H1 (cell line): Measurements from ENCODE around the gene CCPG1. TPM values are rescaled to one million over a fixed set of nuclear protein-coding genes. Genes with fewer than 3 reads are reported as not detected.

Experiments
- CTCF ChIA-PET: fragments of 300-600 bp; sonication (Branson Sonifier 250); formaldehyde crosslinking; loops from one replicate; lab custom pipeline; 2021; ENCODE audit not compliant: partially characterized antibody; lab: Charles Lee
- POLR2A ChIA-PET: fragments of 300-600 bp; sonication (Branson Sonifier 250); formaldehyde crosslinking; loops from one replicate; lab custom pipeline; 2021; ENCODE audit warnings: inconsistent platforms; ENCODE audit not compliant: partially characterized antibody; lab: Charles Lee
- DNase-seq, 2 experiments: peaks; one replicate each; pipeline versions ENCODE4 v3.0.0 to v3.0.0-alpha.2; 2010 to 2022; ENCODE audit warnings: low spot score in 2 of 2, low read depth in 1 of 2, mixed read lengths in 1 of 2
- FAIRE-seq: peaks from 2 replicates; lab custom pipeline; 2011; peaks lifted over from hg19 to GRCh38; lab: Jason Lieb, UNC
- H2AFZ ChIP-seq: 2 replicates; pipeline ENCODE4 v1.8.1; 2012; ENCODE audit warnings: low read length, inconsistent platforms
- H2AK5ac ChIP-seq: 2 replicates; pipeline ENCODE4 v1.6.1; 2013; ENCODE audit warnings: low read depth, low read length
- H2BK120ac ChIP-seq: replicated peaks from 2 replicates; pipeline ENCODE3; 2013; ENCODE audit warnings: low read depth, low read length, inconsistent platforms
- H2BK12ac ChIP-seq: 2 replicates; pipeline ENCODE4 v1.6.1; 2013; ENCODE audit warnings: low read depth, low read length
- H2BK15ac ChIP-seq: 2 replicates; pipeline ENCODE4 v1.6.1; 2013; ENCODE audit warnings: low read length
- H2BK20ac ChIP-seq: 2 replicates; pipeline ENCODE4 v1.6.1; 2013; ENCODE audit warnings: low read length
- H2BK5ac ChIP-seq: 2 replicates; pipeline ENCODE4 v1.6.1; 2013; ENCODE audit warnings: low read depth, low read length
- H3K14ac ChIP-seq: 2 replicates; pipeline ENCODE4 v1.6.1; 2013; ENCODE audit warnings: inconsistent platforms; ENCODE audit not compliant: insufficient read length
- H3K18ac ChIP-seq: 2 replicates; pipeline ENCODE4 v1.6.1; 2013; ENCODE audit warnings: low read length; ENCODE audit errors: extremely low read depth
- H3K23ac ChIP-seq: 2 replicates; pipeline ENCODE4 v1.6.1; 2013; ENCODE audit warnings: inconsistent platforms; ENCODE audit not compliant: insufficient read length
- H3K23me2 ChIP-seq: 2 replicates; pipeline ENCODE4 v1.6.1; 2013; ENCODE audit warnings: low read depth, low read length
- H3K27ac ChIP-seq: 2 replicates; pipeline ENCODE4 v1.6.1; 2011; ENCODE audit warnings: low read depth, low read length, inconsistent platforms
- H3K27me3 ChIP-seq, 4 experiments: replicated peaks in 1 of 4; 1 replicate in 1 of 4; 2 replicates in 3 of 4; pipeline versions ENCODE4 v1.6.1 to v1.8.1; 2011 to 2013; ENCODE audit warnings: low read length in 3 of 4, mild to moderate bottlenecking in 3 of 4, inconsistent platforms in 2 of 4, mixed read lengths in 2 of 4, moderate library complexity in 1 of 4; ENCODE audit not compliant: control insufficient read depth in 3 of 4, insufficient read depth in 3 of 4; ENCODE audit errors: extremely low read depth in 1 of 4
- H3K36me3 ChIP-seq, 4 experiments: 2 replicates each; pipeline versions ENCODE4 v1.6.1 to v1.8.1; 2011 to 2013; ENCODE audit warnings: mild to moderate bottlenecking in 4 of 4, low read length in 3 of 4, moderate library complexity in 2 of 4, control low read depth in 1 of 4, inconsistent platforms in 1 of 4; ENCODE audit not compliant: insufficient read depth in 4 of 4, control insufficient read depth in 2 of 4
- H3K4ac ChIP-seq: replicated peaks from 2 replicates; pipeline ENCODE3; 2013; ENCODE audit warnings: low read length, low read depth, mixed read lengths, inconsistent platforms; ENCODE audit not compliant: insufficient read length
- H3K4me1 ChIP-seq, 4 experiments: replicated peaks in 1 of 4; 1 replicate in 1 of 4; 2 replicates in 3 of 4; pipeline versions ENCODE4 v1.6.1 to v1.8.1; 2011 to 2013; ENCODE audit warnings: low read length in 3 of 4, inconsistent platforms in 2 of 4, mixed read lengths in 1 of 4; ENCODE audit not compliant: insufficient read depth in 4 of 4, control insufficient read depth in 3 of 4
- H3K4me2 ChIP-seq, 2 experiments: 2 replicates each; pipeline versions ENCODE4 v1.6.1 to v1.8.1; 2011 to 2013; ENCODE audit warnings: low read depth in 2 of 2, low read length in 2 of 2, control low read depth in 1 of 2, inconsistent platforms in 1 of 2, mild to moderate bottlenecking in 1 of 2; ENCODE audit not compliant: insufficient read depth in 1 of 2
- H3K4me3 ChIP-seq, 4 experiments: fragments of 200-600, 300-600 bp in 1 of 4; sonication (generic), shearing (Covaris generic), sonication (Bioruptor Twin) in 1 of 4; 2 replicates each; pipeline versions ENCODE4 v1.5.1 to v1.8.1; 2011 to 2016; ENCODE audit warnings: low read length in 4 of 4, low read depth in 3 of 4, control low read depth in 2 of 4, inconsistent platforms in 2 of 4, mild to moderate bottlenecking in 2 of 4, mixed read lengths in 1 of 4, moderate library complexity in 1 of 4; ENCODE audit not compliant: insufficient read depth in 2 of 4; ENCODE audit errors: extremely low read depth in 1 of 4
- H3K56ac ChIP-seq: replicated peaks from 2 replicates; pipeline ENCODE3; 2013; ENCODE audit warnings: low read depth, mild to moderate bottlenecking, mixed read lengths, low read length, inconsistent platforms; ENCODE audit not compliant: insufficient read length
- H3K79me1 ChIP-seq: 2 replicates; pipeline ENCODE4 v1.6.1; 2013; ENCODE audit warnings: low read depth, low read length, control low read depth
- H3K79me2 ChIP-seq, 2 experiments: 2 replicates each; pipeline versions ENCODE4 v1.6.1 to v1.8.1; 2012 to 2013; ENCODE audit warnings: low read length in 2 of 2, mild to moderate bottlenecking in 2 of 2, inconsistent platforms in 1 of 2; ENCODE audit not compliant: insufficient read depth in 2 of 2, control insufficient read depth in 1 of 2
- H3K9ac ChIP-seq, 4 experiments: replicated peaks in 1 of 4; 1 replicate in 1 of 4; 2 replicates in 3 of 4; pipeline versions ENCODE4 v1.6.1 to v1.8.1; 2011 to 2013; ENCODE audit warnings: low read depth in 3 of 4, low read length in 3 of 4, control low read depth in 2 of 4, mild to moderate bottlenecking in 2 of 4, moderate library complexity in 2 of 4, inconsistent platforms in 1 of 4; ENCODE audit errors: extremely low read depth in 1 of 4
- H3K9me3 ChIP-seq, 2 experiments: 2 replicates each; pipeline versions ENCODE4 v1.6.1 to v1.8.1; 2012 to 2013; ENCODE audit warnings: mild to moderate bottlenecking in 2 of 2, moderate library complexity in 2 of 2, control low read depth in 1 of 2, inconsistent platforms in 1 of 2, low read depth in 1 of 2, low read length in 1 of 2, mixed read lengths in 1 of 2; ENCODE audit not compliant: insufficient read depth in 2 of 2
- H4K20me1 ChIP-seq, 2 experiments: replicated peaks in 1 of 2; 2 replicates each; pipeline versions ENCODE3 to v1.8.1; 2011 to 2013; ENCODE audit warnings: inconsistent platforms in 2 of 2, low read length in 2 of 2, mild to moderate bottlenecking in 1 of 2; ENCODE audit not compliant: insufficient read depth in 2 of 2, control insufficient read depth in 1 of 2
- H4K5ac ChIP-seq: 2 replicates; pipeline ENCODE4 v1.6.1; 2013; ENCODE audit warnings: low read length, low read depth, mixed read lengths, inconsistent platforms; ENCODE audit not compliant: insufficient read length
- H4K8ac ChIP-seq: 2 replicates; pipeline ENCODE4 v1.8.0; 2013; ENCODE audit warnings: mild to moderate bottlenecking, moderate library complexity, low read length, inconsistent platforms; ENCODE audit not compliant: insufficient read depth; ENCODE audit errors: extremely low read depth
- H4K91ac ChIP-seq: replicated peaks from 2 replicates; pipeline ENCODE3; 2013; ENCODE audit warnings: low read length, mixed read lengths, inconsistent platforms; ENCODE audit not compliant: insufficient read length
- ASH2L ChIP-seq: fragments of 200-600, 300-600 bp; sonication (generic); IDR thresholded peaks from one replicate; pipeline ENCODE4 v1.7.1; 2017; ENCODE audit warnings: low read length
- CHD2 ChIP-seq: IDR thresholded peaks from 2 replicates; pipeline ENCODE4 v1.6.1; 2012; ENCODE audit warnings: low read length, improper control_type of control experiment
- CTBP2 ChIP-seq: IDR thresholded peaks from 2 replicates; pipeline ENCODE4 v1.7.0; 2011; ENCODE audit warnings: borderline replicate concordance, mild to moderate bottlenecking, moderate library complexity, mixed read lengths, low read length; ENCODE audit not compliant: insufficient read depth, insufficient read length
- HDAC6 ChIP-seq: IDR thresholded peaks from one replicate; pipeline ENCODE4 v1.7.1; 2012; ENCODE audit warnings: low read depth, mild to moderate bottlenecking, inconsistent platforms, low read length, moderate library complexity
- NRF1 ChIP-seq: IDR thresholded peaks from 2 replicates; pipeline ENCODE4 v1.6.1; 2011; ENCODE audit warnings: mild to moderate bottlenecking, low read depth, low read length, improper control_type of control experiment
- RNF2 ChIP-seq: fragments of 200-900, 300-1000 bp; sonication (generic); IDR thresholded peaks from 2 replicates; pipeline ENCODE4 v1.7.1; 2016; ENCODE audit warnings: borderline replicate concordance, low read depth, mild to moderate bottlenecking, antibody characterized with exemption, low read length; ENCODE audit not compliant: poor library complexity, severe bottlenecking; ENCODE audit errors: missing control alignments
- SAP30 ChIP-seq: fragments of 300-600 bp; sonication (generic); IDR thresholded peaks from 2 replicates; pipeline ENCODE4 v1.7.1; 2012; ENCODE audit warnings: low read length, moderate library complexity, mild to moderate bottlenecking, inconsistent platforms; ENCODE audit not compliant: insufficient read depth, insufficient replicate concordance
- SRF ChIP-seq: IDR thresholded peaks from 2 replicates; pipeline ENCODE4 v1.6.1; 2011; ENCODE audit warnings: mild to moderate bottlenecking, low read depth, low read length, moderate library complexity
- TBP ChIP-seq: IDR thresholded peaks from 2 replicates; pipeline ENCODE4 v1.6.1; 2011; ENCODE audit warnings: low read depth, low read length, improper control_type of control experiment
- WGBS, 2 experiments: shearing (Covaris generic) in 1 of 2; methylation state at CpG; one replicate each; pipeline versions ENCODE4 v1.1.6 to v1.1.7; 2013 to 2015; ENCODE audit warnings: low lambda C conversion rate in 2 of 2, mixed read lengths in 2 of 2, inconsistent platforms in 1 of 2, low coverage in 1 of 2, missing lambda C conversion rate in 1 of 2; ENCODE audit not compliant: insufficient replicate concordance in 2 of 2, insufficient coverage in 1 of 2, insufficient read length in 1 of 2; ENCODE audit errors: extremely low coverage in 1 of 2, missing lambda C conversion rate in 1 of 2; 5-methylcytosine and 5-hydroxymethylcytosine counted together
- polyA plus RNA-seq, 7 experiments: library from polyadenylated mRNA; depleted of rRNA in 3 of 7; stranded (reverse) in 5 of 7; unstranded in 2 of 7; fragments of >200 nt in 5 of 7; fragments of 200-250 nt in 2 of 7; gene quantifications; 1 replicate in 5 of 7; 2 replicates in 1 of 7; 4 replicates in 1 of 7; pipeline versions ENCODE4 v1.2.1 to v1.2.3, GENCODE V29; 2011 to 2013; ENCODE audit warnings: missing spikeins in 2 of 7, mixed read lengths in 2 of 7
- total RNA-seq: library from RNA; stranded (reverse); fragmentation: NEBNext Ultra II Directional; extraction: Animal tissue kit (Norgen Biotek cat#: 25700); gene quantifications from 2 replicates; pipeline ENCODE4 v1.2.1, GENCODE V29; 2021

The CCPG1 gene
- total and polyA plus RNA-seq, 2 of the 8 experiments (the other 6 are each of a cell fraction or from before 2014, with no cell fraction given) = 2.3 to 13.2 TPM

GRCh38 chr15:55334997-55335396, 73.2 kb downstream of the CCPG1 start:
- no peak overlapping the region for H3K4me2 ChIP-seq
- H4K5ac ChIP-seq = no peak overlapping the region
- ChIA-PET CTCF (no interaction called here), POLR2A (no interaction called here)
- H2BK12ac ChIP-seq = no peak overlapping the region
- H2AFZ ChIP-seq = no peak overlapping the region
- no peak overlapping the region for H3K4me3 ChIP-seq
- TF ChIP-seq CTBP2 = no peak
- no peak for TF ChIP-seq SAP30
- TF ChIP-seq TBP = no peak
- TF ChIP-seq RNF2 = no peak
- TF ChIP-seq CHD2 = no peak
- no peak for TF ChIP-seq SRF
- TF ChIP-seq ASH2L = no peak
- TF ChIP-seq HDAC6 = no peak
- no peak for TF ChIP-seq NRF1
- no peak overlapping the region for H2AK5ac ChIP-seq
- no peak overlapping the region for H3K27ac ChIP-seq
- no peak overlapping the region for H3K9ac ChIP-seq
- H3K36me3 ChIP-seq = no peaks in the 10 kb centered on the region
- H3K14ac ChIP-seq = no peak overlapping the region
- H2BK5ac ChIP-seq = no peak overlapping the region
- DNase-seq (no peak), FAIRE-seq (no peak)
- no peak overlapping the region for H3K4ac ChIP-seq
- 85% methylated on average over 1 of the region's 1 CpG; no CpG with 5 or more reads in 1 of the 2 experiments for WGBS, 2 experiments
- H3K23me2 ChIP-seq = no peaks in the 10 kb centered on the region
- H4K20me1 ChIP-seq = peaks cover 0 to 1% of the 10 kb centered on the region in 2 experiments
- no peak overlapping the region for H3K56ac ChIP-seq
- H2BK20ac ChIP-seq = no peak overlapping the region
- H3K79me2 ChIP-seq = no peaks in the 10 kb centered on the region
- no peaks in the 10 kb centered on the region for H3K27me3 ChIP-seq
- no peak overlapping the region for H2BK120ac ChIP-seq
- H3K79me1 ChIP-seq = no peaks in the 10 kb centered on the region
- H3K23ac ChIP-seq = no peak overlapping the region
- no peaks in the 10 kb centered on the region for H3K4me1 ChIP-seq
- no peak overlapping the region for H3K18ac ChIP-seq
- H4K8ac ChIP-seq = no peak overlapping the region
- H4K91ac ChIP-seq = no peak overlapping the region
- no peaks in the 10 kb centered on the region for H3K9me3 ChIP-seq
- H2BK15ac ChIP-seq = no peak overlapping the region
